HEK293 (cell line): ENCODE measurements around the gene FAM120C.

Experiments
- GLIS2 ChIP-seq: fragments of 450-650 bp; formaldehyde crosslinking; IDR thresholded peaks from 2 replicates; pipeline ENCODE4 v1.5.1; 2016; ENCODE audit warnings: missing biosample characterization, missing genetic modification characterization
- IKZF3 ChIP-seq: fragments of 450-650 bp; IDR thresholded peaks from 2 replicates; pipeline ENCODE4 v1.5.0; 2018; ENCODE audit warnings: missing biosample characterization, mild to moderate bottlenecking, missing genetic modification characterization, moderate library complexity
- OSR2 ChIP-seq: fragments of 450-650 bp; formaldehyde crosslinking; IDR thresholded peaks from 2 replicates; pipeline ENCODE4 v1.5.1; 2016; ENCODE audit warnings: missing biosample characterization, missing genetic modification characterization
- PATZ1 ChIP-seq: fragments of 450-650 bp; formaldehyde crosslinking; IDR thresholded peaks from 2 replicates; pipeline ENCODE4 v1.5.1; 2016; ENCODE audit warnings: missing biosample characterization, missing genetic modification characterization
- RBAK ChIP-seq: fragments of 450-650 bp; formaldehyde crosslinking; IDR thresholded peaks from 2 replicates; pipeline ENCODE4 v1.5.1; 2016; ENCODE audit warnings: missing biosample characterization, missing genetic modification characterization
- SCRT1 ChIP-seq: fragments of 450-650 bp; formaldehyde crosslinking; IDR thresholded peaks from 2 replicates; pipeline ENCODE4 v1.5.1; 2016; ENCODE audit warnings: missing biosample characterization, missing genetic modification characterization, borderline replicate concordance
- SETDB1 ChIP-seq: IDR thresholded peaks from one replicate; pipeline ENCODE4 v1.6.1; 2017; ENCODE audit warnings: mild to moderate bottlenecking, low read length, moderate library complexity, mixed read lengths; ENCODE audit not compliant: insufficient read length
- YY2 ChIP-seq: fragments of 450-650 bp; formaldehyde crosslinking; IDR thresholded peaks from 2 replicates; pipeline ENCODE4 v1.5.1; 2016; ENCODE audit warnings: missing biosample characterization, missing genetic modification characterization
- ZBTB20 ChIP-seq: fragments of 450-650 bp; formaldehyde crosslinking; IDR thresholded peaks from 2 replicates; pipeline ENCODE4 v1.5.1; 2016; ENCODE audit warnings: missing biosample characterization, missing genetic modification characterization
- ZBTB49 ChIP-seq: fragments of 450-650 bp; formaldehyde crosslinking; IDR thresholded peaks from 2 replicates; pipeline ENCODE4 v1.5.1; 2016; ENCODE audit warnings: missing biosample characterization, missing genetic modification characterization, low read depth
- ZBTB6 ChIP-seq: fragments of 450-650 bp; formaldehyde crosslinking; IDR thresholded peaks from 2 replicates; pipeline ENCODE4 v1.5.1; 2017; ENCODE audit warnings: missing biosample characterization, missing genetic modification characterization
- ZFP3 ChIP-seq: fragments of 450-650 bp; formaldehyde crosslinking; IDR thresholded peaks from 2 replicates; pipeline ENCODE4 v1.5.1; 2016; ENCODE audit warnings: low read depth, missing biosample characterization, missing genetic modification characterization
- ZNF146 ChIP-seq: fragments of 450-650 bp; formaldehyde crosslinking; IDR thresholded peaks from 2 replicates; pipeline ENCODE4 v1.5.1; 2016; ENCODE audit warnings: missing biosample characterization, missing genetic modification characterization
- ZNF148 ChIP-seq: fragments of 450-650 bp; formaldehyde crosslinking; IDR thresholded peaks from 2 replicates; pipeline ENCODE4 v1.5.0; 2017; ENCODE audit warnings: missing biosample characterization, missing genetic modification characterization, borderline replicate concordance
- ZNF169 ChIP-seq: fragments of 450-650 bp; formaldehyde crosslinking; IDR thresholded peaks from 2 replicates; pipeline ENCODE4 v1.5.1; 2016; ENCODE audit warnings: missing biosample characterization, missing genetic modification characterization
- ZNF184 ChIP-seq: fragments of 450-650 bp; IDR thresholded peaks from 2 replicates; pipeline ENCODE4 v1.5.1; 2018; ENCODE audit warnings: missing biosample characterization, mild to moderate bottlenecking, missing genetic modification characterization
- ZNF214 ChIP-seq: fragments of 450-650 bp; formaldehyde crosslinking; IDR thresholded peaks from 2 replicates; pipeline ENCODE4 v1.5.1; 2017; ENCODE audit warnings: missing biosample characterization, mild to moderate bottlenecking, missing genetic modification characterization, borderline replicate concordance
- ZNF24 ChIP-seq: fragments of 450-650 bp; formaldehyde crosslinking; IDR thresholded peaks from 2 replicates; pipeline ENCODE4 v1.5.1; 2016; ENCODE audit warnings: missing biosample characterization, missing genetic modification characterization
- ZNF324 ChIP-seq: fragments of 450-650 bp; formaldehyde crosslinking; IDR thresholded peaks from 2 replicates; pipeline ENCODE4 v1.5.1; 2016; ENCODE audit warnings: missing biosample characterization, missing genetic modification characterization
- ZNF48 ChIP-seq: fragments of 450-650 bp; formaldehyde crosslinking; IDR thresholded peaks from 2 replicates; pipeline ENCODE4 v1.5.1; 2016; ENCODE audit warnings: missing biosample characterization, missing genetic modification characterization
- ZNF548 ChIP-seq: fragments of 450-650 bp; formaldehyde crosslinking; IDR thresholded peaks from 2 replicates; pipeline ENCODE4 v1.5.1; 2016; ENCODE audit warnings: missing biosample characterization, missing genetic modification characterization
- ZNF561 ChIP-seq: fragments of 450-650 bp; IDR thresholded peaks from 2 replicates; pipeline ENCODE4 v1.5.1; 2018; ENCODE audit warnings: missing biosample characterization, missing genetic modification characterization, borderline replicate concordance
- ZNF629 ChIP-seq: fragments of 450-650 bp; formaldehyde crosslinking; IDR thresholded peaks from 2 replicates; pipeline ENCODE4 v1.5.1; 2017; ENCODE audit warnings: missing biosample characterization, missing genetic modification characterization
- ZNF639 ChIP-seq: fragments of 450-650 bp; formaldehyde crosslinking; IDR thresholded peaks from 2 replicates; pipeline ENCODE4 v1.5.1; 2016; ENCODE audit warnings: missing biosample characterization, missing genetic modification characterization
- ZNF664 ChIP-seq: fragments of 450-650 bp; formaldehyde crosslinking; IDR thresholded peaks from 2 replicates; pipeline ENCODE4 v1.5.1; 2016; ENCODE audit warnings: missing biosample characterization, missing genetic modification characterization
- ZNF701 ChIP-seq: fragments of 450-650 bp; formaldehyde crosslinking; IDR thresholded peaks from 2 replicates; pipeline ENCODE4 v1.5.1; 2016; ENCODE audit warnings: missing biosample characterization, missing genetic modification characterization
- ZNF776 ChIP-seq: fragments of 450-650 bp; formaldehyde crosslinking; IDR thresholded peaks from 2 replicates; pipeline ENCODE4 v1.5.0; 2017; ENCODE audit warnings: missing biosample characterization, missing genetic modification characterization, borderline replicate concordance
- ZSCAN16 ChIP-seq: fragments of 450-650 bp; formaldehyde crosslinking; IDR thresholded peaks from 2 replicates; pipeline ENCODE4 v1.5.1; 2016; ENCODE audit warnings: missing biosample characterization, missing genetic modification characterization
- ZSCAN23 ChIP-seq: fragments of 450-650 bp; formaldehyde crosslinking; IDR thresholded peaks from 2 replicates; pipeline ENCODE4 v1.5.1; 2016; ENCODE audit warnings: missing biosample characterization, missing genetic modification characterization
- TF ChIP-seq, protein P1 (sequence below): fragments of 450-650 bp; formaldehyde crosslinking; IDR thresholded peaks from 2 replicates; pipeline ENCODE4 v1.5.1; 2016; ENCODE audit warnings: missing biosample characterization, missing genetic modification characterization

Gene FAM120C

GRCh38 chrX:54182864-54183613, at the start of gene FAM120C (continued):
- TF ChIP-seq YY2 (tag by site-specific recombination) (no peak), ZBTB49 (tag by site-specific recombination) (no peak), GLIS2 (tag by site-specific recombination) (peak; percentile 71), ZNF701 (no peak), ZNF214 (tag by site-specific recombination) (no peak), ZNF561 (tag by site-specific recombination) (no peak), ZFP3 (no peak), ZNF148 (tag by site-specific recombination) (no peak), ZBTB6 (tag by site-specific recombination) (no peak), ZSCAN23 (tag by site-specific recombination) (no peak), ZNF639 (tag by site-specific recombination) (no peak), ZNF629 (tag by site-specific recombination) (no peak), ZNF169 (tag by site-specific recombination) (0 out of 2 replicates have a peak, but pooled peaks have one; percentile 20), ZBTB20 (tag by site-specific recombination) (peak; percentile 68; the same call in 1 of the 2 replicates), ZSCAN16 (tag by site-specific recombination) (no peak), SCRT1 (tag by site-specific recombination) (no peak), ZNF24 (tag by site-specific recombination) (no peak), ZNF664 (tag by site-specific recombination) (no peak), ZNF48 (tag by site-specific recombination) (no peak), ZNF776 (tag by site-specific recombination) (no peak), ZNF184 (tag by site-specific recombination) (no peak), OSR2 (tag by site-specific recombination) (no peak), RBAK (tag by site-specific recombination) (no peak), ZNF548 (tag by site-specific recombination) (no peak), PATZ1 (tag by site-specific recombination) (peak; percentile 83), SETDB1 (no peak), ZNF324 (tag by site-specific recombination) (no peak), ZNF146 (tag by site-specific recombination) (no peak), IKZF3 (tag by site-specific recombination) (no peak)
- TF ChIP-seq, protein P1, sequence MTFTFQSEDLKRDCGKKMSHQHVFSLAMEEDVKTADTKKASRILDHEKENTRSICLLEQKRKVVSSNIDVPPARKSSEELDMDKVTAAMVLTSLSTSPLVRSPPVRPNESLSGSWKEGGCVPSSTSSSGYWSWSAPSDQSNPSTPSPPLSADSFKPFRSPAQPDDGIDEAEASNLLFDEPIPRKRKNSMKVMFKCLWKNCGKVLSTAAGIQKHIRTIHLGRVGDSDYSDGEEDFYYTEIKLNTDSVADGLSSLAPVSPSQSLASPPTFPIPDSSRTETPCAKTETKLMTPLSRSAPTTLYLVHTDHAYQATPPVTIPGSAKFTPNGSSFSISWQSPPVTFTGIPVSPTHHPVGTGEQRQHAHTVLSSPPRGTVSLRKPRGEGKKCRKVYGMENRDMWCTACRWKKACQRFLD (tag by site-specific recombination): no peak
